Breast epithelium (tissue), 3 donors: ENCODE data around the gene FMC1.

Experiments used
- POLR2A ChIP-seq: fragments of 450-650 bp; IDR thresholded peaks from one replicate; pipeline ENCODE4 v1.6.1; 2016; ENCODE audit warnings: antibody characterized with exemption, mild to moderate bottlenecking, moderate library complexity
- TF ChIP-seq, protein P1 (sequence below), 3 donors: fragments of 450-650 bp; IDR thresholded peaks; one replicate each; pipeline ENCODE4 v1.5.1; 2016 to 2017; ENCODE audit warnings: antibody characterized with exemption in 3 of 3, mild to moderate bottlenecking in 3 of 3, moderate library complexity in 3 of 3

DNA sequence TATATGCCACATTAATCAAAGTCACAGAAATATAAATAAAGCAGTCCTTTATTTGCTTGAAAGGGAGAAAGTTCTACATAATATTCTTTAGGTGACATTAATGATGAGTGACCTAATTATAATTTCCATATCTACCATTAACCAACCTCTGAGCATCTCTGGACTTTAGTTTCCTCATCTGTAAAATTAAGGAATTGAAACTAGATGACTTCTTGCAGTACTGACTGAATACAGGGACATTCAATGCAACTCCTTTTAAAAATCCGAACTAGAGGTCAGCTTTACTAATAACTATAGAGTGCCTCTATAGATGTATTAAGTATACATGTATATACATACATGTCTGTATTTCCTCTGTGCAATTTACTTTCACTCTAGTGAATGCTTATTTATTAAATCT, 3.9 kb downstream of the FMC1 start:
- TF ChIP-seq, protein P1, sequence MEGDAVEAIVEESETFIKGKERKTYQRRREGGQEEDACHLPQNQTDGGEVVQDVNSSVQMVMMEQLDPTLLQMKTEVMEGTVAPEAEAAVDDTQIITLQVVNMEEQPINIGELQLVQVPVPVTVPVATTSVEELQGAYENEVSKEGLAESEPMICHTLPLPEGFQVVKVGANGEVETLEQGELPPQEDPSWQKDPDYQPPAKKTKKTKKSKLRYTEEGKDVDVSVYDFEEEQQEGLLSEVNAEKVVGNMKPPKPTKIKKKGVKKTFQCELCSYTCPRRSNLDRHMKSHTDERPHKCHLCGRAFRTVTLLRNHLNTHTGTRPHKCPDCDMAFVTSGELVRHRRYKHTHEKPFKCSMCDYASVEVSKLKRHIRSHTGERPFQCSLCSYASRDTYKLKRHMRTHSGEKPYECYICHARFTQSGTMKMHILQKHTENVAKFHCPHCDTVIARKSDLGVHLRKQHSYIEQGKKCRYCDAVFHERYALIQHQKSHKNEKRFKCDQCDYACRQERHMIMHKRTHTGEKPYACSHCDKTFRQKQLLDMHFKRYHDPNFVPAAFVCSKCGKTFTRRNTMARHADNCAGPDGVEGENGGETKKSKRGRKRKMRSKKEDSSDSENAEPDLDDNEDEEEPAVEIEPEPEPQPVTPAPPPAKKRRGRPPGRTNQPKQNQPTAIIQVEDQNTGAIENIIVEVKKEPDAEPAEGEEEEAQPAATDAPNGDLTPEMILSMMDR (IDR thresholded peaks at IDR 0.05), result no peak
- TF ChIP-seq POLR2A, result no peak
